Endometrium (tissue), 2 donors: ENCODE results near the gene CACNB3.

Experiments
- FAIRE-seq: peaks from 2 replicates; lab custom pipeline; 2012; peaks lifted over from hg19 to GRCh38; lab: Jason Lieb, UNC
- donor health status: control.
- donor health status: control.

The CACNB3 gene

GRCh38 chr12:48817873-48818830 is at the start of gene CACNB3:
CACNB3 (plus strand) TSS chr12:48818496; CDS start chr12:48818930, 434 bp downstream.
- no peak for FAIRE-seq

- no peak for FAIRE-seq
Observed at GRCh38 chr12:48768736-48769135, 49.6 kb upstream of the CACNB3 start.

DNA sequence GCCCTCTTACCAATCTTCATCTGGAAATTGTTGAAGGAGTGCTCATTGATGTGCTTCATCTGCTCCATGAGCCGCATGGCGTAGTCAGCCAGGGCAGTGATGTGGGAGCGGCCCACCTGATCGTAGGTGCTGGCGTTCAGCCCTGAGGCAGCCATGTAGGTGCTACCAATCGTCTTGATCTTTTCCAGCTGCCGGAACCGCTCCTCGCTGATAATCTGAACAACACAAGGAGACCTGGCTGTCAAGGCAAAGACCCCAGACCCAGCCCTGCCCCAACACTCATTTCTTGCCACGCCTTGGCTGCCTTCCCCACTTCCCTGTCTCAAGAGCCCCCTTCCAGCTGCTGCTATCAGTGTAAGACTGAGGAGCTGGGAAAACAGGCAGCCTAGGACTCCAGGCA is 47.5 kb upstream of the CACNB3 start:
- FAIRE-seq: no peak

GRCh38 chr12:48771588-48772112 is 46.6 kb upstream of the CACNB3 start:
- FAIRE-seq: no peak

GRCh38 chr12:48773686-48774085 is 44.6 kb upstream of the CACNB3 start:
- no peak for FAIRE-seq

- no peak for FAIRE-seq
Observed at GRCh38 chr12:48774516-48774915, 43.8 kb upstream of the CACNB3 start.

- FAIRE-seq: no peak
Observed at GRCh38 chr12:48775299-48775698, 43.0 kb upstream of the CACNB3 start.

DNA sequence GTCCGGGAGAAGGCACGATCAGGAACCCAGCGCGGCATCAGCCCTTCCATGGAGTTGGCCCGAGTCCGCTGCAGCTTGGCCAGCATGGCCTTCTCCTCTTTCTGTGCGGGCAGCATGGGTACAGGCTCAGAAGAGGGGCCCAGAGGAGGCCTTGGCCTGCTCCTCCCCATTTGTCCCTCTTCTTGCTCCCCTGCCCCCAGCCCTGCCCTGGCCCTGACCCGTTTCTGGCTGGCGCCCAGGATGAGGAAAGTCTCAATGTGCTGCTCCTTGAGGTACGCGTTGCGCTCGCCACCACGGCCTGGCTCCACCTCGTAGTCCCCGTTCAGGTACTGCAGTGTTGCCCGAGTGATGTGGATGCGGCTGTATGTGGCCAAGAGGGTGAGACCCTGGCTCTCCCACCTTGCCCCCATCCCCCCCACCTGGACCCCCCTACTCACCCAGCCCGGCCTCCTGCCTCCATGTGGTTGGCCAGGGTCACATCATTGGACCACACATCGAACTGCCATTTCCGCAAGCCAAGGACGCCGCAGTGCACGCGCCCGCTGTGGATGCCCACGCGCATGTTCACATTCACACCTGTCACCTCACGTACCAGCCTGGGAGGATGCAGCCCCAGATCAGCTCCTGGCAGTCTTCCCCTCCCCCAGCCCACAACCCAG is 42.2 kb upstream of the CACNB3 start:
- FAIRE-seq: no peak

- FAIRE-seq: no peak
Observed at GRCh38 chr12:48776956-48777355, 41.3 kb upstream of the CACNB3 start.

DNA sequence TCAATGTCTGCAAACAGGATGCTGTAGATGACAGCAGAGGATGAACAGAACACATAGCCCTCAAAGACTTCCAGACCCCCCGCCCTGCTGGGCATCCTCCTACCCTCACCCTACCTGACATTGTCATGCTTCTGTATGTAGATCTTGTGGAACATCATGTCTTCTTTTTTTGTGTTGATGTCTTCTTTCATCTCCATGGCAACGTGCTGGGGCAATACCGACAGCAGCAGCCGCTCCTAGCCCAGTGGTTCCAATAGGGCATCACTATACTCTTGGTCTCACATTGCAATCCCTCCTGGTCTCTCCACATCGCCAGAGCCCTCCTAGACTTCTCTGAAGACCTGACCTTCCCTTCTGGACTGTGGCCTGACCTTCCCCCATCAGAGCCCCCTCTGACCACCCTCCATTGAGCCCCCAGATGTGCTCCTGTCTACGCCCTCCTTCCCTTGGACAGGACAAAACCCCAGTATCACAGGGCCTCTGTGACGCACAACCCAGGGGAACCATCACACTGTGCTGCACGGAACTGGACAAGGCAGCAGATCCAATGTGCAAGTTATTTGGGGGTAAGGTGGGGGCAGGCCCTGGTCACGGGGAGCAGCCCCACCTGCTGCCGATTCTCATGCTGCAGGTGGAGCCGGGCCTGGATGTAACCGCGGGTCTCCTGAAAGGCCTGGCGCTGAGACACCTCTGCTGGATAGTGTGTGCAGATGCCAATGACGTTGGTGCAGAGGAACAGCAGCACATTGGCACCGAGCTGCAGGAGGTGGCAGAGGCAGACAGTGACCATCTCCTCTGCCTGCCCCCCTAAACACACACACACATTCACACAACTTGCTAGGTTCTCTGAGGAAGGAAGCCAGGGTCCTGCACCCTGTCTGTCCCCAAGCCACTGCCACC is 40.5 kb upstream of the CACNB3 start:
- no peak for FAIRE-seq

DNA sequence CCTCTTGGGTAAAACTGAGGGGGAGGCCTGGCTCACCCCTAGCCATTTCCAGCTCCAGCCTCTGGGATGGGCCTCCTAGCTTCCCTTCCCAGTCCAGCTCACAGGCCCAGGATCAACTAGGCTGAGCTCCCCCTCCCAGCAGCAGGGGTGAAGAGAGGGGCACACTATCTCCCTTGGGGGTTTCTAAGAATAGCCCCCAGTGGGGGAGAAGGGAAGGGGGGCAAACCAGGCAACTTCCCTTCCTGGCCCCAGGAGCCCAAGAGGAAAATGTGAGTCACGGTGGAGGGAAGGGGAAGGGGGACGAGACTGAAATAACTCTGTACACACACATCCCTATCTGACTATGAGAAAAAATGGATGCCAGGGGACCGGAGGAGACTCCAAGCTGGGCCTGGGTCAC is 38.4 kb upstream of the CACNB3 start:
- no peak for FAIRE-seq

DNA sequence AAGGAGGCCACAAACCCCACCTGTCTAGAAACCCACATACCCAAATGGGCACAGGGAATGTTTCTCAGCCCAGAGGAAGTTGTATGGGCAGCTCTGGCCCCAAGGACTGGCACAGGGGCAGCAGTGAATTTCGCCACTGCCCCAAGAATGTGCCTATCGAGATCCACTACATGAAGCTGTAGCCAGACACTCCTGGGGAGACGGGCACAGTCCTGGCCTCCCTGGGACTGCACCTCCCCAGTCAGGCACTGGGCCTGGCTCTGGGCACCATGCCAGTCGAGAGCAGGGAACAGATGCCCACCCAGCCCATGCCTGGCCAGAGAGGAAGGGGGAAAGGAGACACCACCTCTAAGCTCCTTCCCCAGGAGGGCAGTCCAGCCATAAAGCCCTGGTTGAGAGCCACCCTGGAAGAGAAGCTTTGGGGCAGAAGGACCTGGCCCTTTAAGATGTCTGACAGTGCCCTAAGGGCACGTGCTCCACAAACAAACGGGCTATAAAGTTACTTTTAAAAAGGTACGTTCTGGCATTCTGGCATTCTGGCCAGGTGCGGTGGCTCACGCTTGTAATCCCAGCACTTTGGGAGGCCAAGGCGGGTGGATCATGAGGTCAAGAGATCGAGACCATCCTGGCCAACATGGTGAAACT is 37.8 kb upstream of the CACNB3 start:
- FAIRE-seq: no peak

- no peak for FAIRE-seq
Observed at GRCh38 chr12:48781750-48782456, 36.4 kb upstream of the CACNB3 start.

- FAIRE-seq: no peak
Observed at GRCh38 chr12:48782457-48783395, 35.6 kb upstream of the CACNB3 start.

DNA sequence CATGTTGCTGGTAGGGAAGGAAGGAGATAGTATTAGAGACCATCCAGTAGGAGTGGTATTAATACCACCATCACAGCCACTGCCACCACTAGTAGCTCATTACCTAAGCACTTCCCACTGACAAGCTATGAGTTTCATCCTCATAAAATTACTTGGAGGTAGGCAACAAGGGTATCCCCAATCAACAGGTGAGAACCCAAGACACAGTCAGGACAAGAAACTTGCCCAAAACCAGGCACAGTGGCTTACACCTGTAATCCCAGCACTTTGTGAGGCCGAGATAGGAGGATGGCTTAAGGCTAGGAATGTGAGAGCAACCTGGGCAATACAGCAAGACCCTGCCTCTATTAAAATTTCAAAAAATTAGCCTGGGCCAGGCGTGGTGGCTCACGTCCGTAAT is 34.9 kb upstream of the CACNB3 start:
- FAIRE-seq: no peak

DNA sequence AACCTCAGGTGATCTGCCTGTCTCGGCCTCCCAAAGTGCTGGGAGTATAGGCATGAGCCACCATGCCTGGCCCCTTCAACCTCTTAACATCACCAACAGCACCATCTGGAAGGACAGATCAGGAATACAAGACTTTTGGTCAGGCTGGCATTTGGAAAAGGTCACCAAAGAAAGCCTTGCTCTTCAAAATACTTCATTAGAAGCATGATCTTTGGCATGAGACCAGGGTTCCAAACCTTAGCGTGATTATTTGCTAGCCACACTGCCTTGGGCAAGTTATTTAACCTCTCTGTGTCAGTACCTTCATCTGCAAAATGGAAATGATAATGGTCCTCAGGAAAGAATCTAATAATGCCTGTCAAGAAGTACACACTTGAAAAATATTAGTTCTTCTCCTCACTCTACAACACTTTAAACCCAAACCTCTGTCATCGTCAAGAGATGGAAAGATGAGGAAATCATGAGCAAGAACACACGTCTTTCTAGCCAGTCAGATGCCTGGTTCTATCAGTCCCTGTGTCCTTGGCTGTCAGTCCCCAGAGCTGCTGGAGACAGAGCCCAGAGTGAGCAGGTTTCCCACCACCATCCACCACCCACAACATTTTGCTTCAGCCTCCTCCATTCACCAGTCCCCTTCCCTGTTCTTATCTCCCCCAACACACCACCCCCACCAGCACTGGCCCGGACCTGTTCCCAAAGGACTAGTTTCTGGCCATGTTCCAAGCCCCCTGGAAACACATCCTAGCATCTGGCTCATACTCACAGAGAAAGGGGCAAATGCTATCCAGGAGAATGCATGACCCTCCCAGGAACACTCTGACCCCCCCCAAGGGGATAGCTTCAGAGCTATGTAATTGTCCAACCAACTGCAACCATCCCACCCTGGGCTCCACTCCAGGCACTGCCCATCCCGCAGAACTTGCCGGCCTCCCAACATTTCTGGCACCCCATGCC is 31.4 kb upstream of the CACNB3 start:
- no peak for FAIRE-seq

DNA sequence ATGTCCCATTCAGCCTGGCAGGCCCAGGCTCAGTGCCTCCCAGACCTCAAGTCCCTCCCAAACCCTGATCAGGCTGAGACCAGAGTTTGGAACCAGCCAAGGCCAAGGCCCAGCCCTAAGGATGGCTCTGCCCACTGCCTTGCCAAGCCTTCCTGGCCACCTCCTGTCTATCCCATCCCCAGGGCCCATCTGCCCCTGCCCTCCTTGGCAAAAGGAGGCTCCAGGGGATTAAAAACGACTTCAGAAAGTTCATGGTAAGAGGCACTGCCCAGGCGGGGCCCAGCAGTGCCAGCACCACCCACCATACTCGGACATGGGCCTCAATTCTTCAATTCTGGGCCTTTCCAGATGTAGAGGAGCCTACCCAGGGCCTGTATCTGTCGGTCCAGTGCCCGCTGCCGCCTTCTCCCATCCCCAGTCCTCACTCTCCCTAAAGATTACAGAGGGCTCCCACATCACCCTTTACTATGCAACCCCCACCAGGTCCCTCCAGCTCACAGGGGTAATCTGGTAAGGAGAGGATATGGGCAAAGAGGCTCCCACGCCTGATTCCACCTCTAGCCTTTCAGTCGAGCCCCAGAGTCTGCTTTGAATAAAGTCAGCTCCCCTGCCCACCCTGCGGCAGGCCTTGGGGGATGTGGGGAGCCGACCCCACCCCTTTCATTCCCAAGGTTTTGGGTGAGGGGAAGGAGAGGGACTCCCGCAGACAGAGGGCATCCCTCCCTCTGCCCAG is 30.3 kb upstream of the CACNB3 start:
- FAIRE-seq: no peak

DNA sequence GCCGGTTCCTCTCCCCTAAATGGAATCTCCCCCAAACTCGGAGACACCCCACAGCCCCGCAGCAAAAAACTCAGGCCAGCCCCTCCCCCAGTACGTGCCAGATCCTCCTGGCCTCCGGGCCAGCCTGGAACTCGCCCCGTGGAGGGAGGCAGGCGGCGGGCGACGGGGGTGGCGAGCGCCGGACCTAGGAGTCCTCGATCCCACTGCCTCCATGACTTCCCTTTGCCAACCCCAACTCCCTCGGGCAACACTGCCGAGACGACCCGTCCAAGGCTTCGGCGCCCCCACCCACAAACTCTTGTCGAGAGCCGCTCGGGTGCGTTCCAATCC is 29.8 kb upstream of the CACNB3 start:
- FAIRE-seq: no peak
